H1 (cell line): ENCODE measurements around the gene LCA5. TPM values are rescaled to one million over a fixed set of nuclear protein-coding genes. Genes with fewer than 3 reads are reported as not detected.

Experiments used
- CEBPB ChIP-seq: IDR thresholded peaks from 2 replicates; pipeline ENCODE4 v1.6.1; 2012; ENCODE audit warnings: low read depth, low read length
- CHD1 ChIP-seq: IDR thresholded peaks from 2 replicates; pipeline ENCODE4 v1.6.1; 2012; ENCODE audit warnings: low read depth, low read length, improper control_type of control experiment
- NRF1 ChIP-seq: IDR thresholded peaks from 2 replicates; pipeline ENCODE4 v1.6.1; 2011; ENCODE audit warnings: mild to moderate bottlenecking, low read depth, low read length, improper control_type of control experiment
- POU5F1 ChIP-seq: IDR thresholded peaks from 2 replicates; pipeline ENCODE4 v1.6.1; 2011; ENCODE audit warnings: low read depth, mild to moderate bottlenecking, low read length, moderate library complexity
- SRF ChIP-seq: IDR thresholded peaks from 2 replicates; pipeline ENCODE4 v1.6.1; 2011; ENCODE audit warnings: mild to moderate bottlenecking, low read depth, low read length, moderate library complexity
- polyA plus RNA-seq, 7 experiments: library from polyadenylated mRNA; depleted of rRNA in 3 of 7; stranded (reverse) in 5 of 7; unstranded in 2 of 7; fragments of >200 nt in 5 of 7; fragments of 200-250 nt in 2 of 7; gene quantifications; 1 replicate in 5 of 7; 2 replicates in 1 of 7; 4 replicates in 1 of 7; pipeline versions ENCODE4 v1.2.1 to v1.2.3, GENCODE V29; 2011 to 2013; ENCODE audit warnings: missing spikeins in 2 of 7, mixed read lengths in 2 of 7
- total RNA-seq: library from RNA; stranded (reverse); fragmentation: NEBNext Ultra II Directional; extraction: Animal tissue kit (Norgen Biotek cat#: 25700); gene quantifications from 2 replicates; pipeline ENCODE4 v1.2.1, GENCODE V29; 2021

The LCA5 gene
- total and polyA plus RNA-seq, 2 of the 8 experiments (the other 6 are each of a cell fraction or from before 2014, with no cell fraction given): 0.44 to 3.6 TPM

DNA sequence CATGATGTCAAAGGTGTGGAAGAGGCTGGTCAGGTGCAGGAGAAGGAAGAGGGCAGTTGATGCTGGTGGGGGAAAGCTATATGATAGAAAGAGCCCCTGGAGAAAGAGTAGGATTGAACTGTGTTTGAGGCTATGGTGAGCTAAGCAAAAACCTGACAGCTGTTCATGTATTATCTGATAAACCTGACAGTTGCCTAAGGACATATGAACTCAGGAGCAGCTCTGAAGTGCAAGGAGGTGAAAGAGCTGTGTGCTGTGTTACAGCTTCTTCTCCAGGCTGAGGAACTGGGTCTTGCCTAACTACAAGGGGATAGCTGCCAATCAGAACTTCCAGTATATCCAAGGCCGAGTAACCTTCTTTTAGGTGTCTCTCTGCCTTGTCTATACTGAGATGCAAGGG lies 81.8 kb downstream of the LCA5 start (continued):
- TF ChIP-seq CHD1 (no peak), CEBPB (no peak), NRF1 (no peak), SRF (no peak), POU5F1 (no peak)
